Colonic mucosa (tissue), 4 donors: ENCODE measurements around the gene NPBWR2. TPM values are rescaled to one million over a fixed set of nuclear protein-coding genes. Genes with fewer than 3 reads are reported as not detected.

Experiments
- DNase-seq: peaks from one replicate; pipeline ENCODE4 v3.0.0-alpha.2; 2020
- H3K27ac ChIP-seq: fragments of 200-600 bp; one replicate; pipeline ENCODE4 v1.8.0; 2021
- H3K27me3 ChIP-seq: fragments of 200-600 bp; one replicate; pipeline ENCODE4 v1.8.0; 2021
- H3K36me3 ChIP-seq: fragments of 200-600 bp; one replicate; pipeline ENCODE4 v1.8.0; 2021
- H3K4me1 ChIP-seq: fragments of 200-600 bp; one replicate; pipeline ENCODE4 v1.8.0; 2021; ENCODE audit warnings: mild to moderate bottlenecking
- H3K4me3 ChIP-seq: fragments of 200-600 bp; one replicate; pipeline ENCODE4 v1.8.0; 2021
- H3K9ac ChIP-seq, 2 donors: one replicate each; pipeline ENCODE4 v1.7.0; 2013; ENCODE audit warnings: control low read depth in 2 of 2, low read depth in 2 of 2, low read length in 2 of 2
- H3K9me3 ChIP-seq: fragments of 200-600 bp; one replicate; pipeline ENCODE4 v1.8.0; 2021
- CTCF ChIP-seq: fragments of 200-600 bp; IDR thresholded peaks from one replicate; pipeline ENCODE4 v1.8.0; 2022; ENCODE audit warnings: antibody characterized with exemption, mild to moderate bottlenecking
- intact Hi-C: fragments of 100-400 bp; cut with DNase I; formaldehyde crosslinking; loops from one replicate; pipeline ENCODE4 v1.14.1; 2022
- total RNA-seq, 2 donors: library from RNA; stranded (reverse); fragmentation: NEBNext Ultra II Directional in 1 of 2; extraction: Animal tissue kit (Norgen Biotek cat#: 25700) in 1 of 2; gene quantifications; one replicate each; pipeline ENCODE4 v1.2.1, GENCODE V29; 2021
- donor health status: healthy.
- donor health status: DM: no; HTN: no; CAD: no.
- donor health status: DM: no; HTN: no; CAD: no.

Gene NPBWR2
- total RNA-seq, 2 donors from 2014 or later: not detected

GRCh38 chr20:64082126-64082731, 25.1 kb downstream of the NPBWR2 start:
- H3K9ac ChIP-seq: no peak overlapping the region
- intact Hi-C loops: no loop called here
- H3K27me3 ChIP-seq: peaks cover 19% of the 10 kb centered on the region

GRCh38 chr20:64081624-64081964, 25.8 kb downstream of the NPBWR2 start:
- intact Hi-C loops: no loop called here
- H3K27me3 ChIP-seq: peaks cover 19% of the 10 kb centered on the region
- no peak for DNase-seq
- H3K36me3 ChIP-seq: no peaks in the 10 kb centered on the region
- no peak for TF ChIP-seq CTCF
- no peak overlapping the region for H3K9ac ChIP-seq
- no peaks in the 10 kb centered on the region for H3K9me3 ChIP-seq
- H3K27ac ChIP-seq: no peak overlapping the region
- H3K4me1 ChIP-seq: peaks cover 3% of the 10 kb centered on the region
- H3K4me3 ChIP-seq: no peak overlapping the region

More at GRCh38 chr20:64082126-64082731, 25.1 kb downstream of the NPBWR2 start:
- H3K4me3 ChIP-seq: no peak overlapping the region
- DNase-seq: no peak
- peaks cover 3% of the 10 kb centered on the region for H3K4me1 ChIP-seq
- no peaks in the 10 kb centered on the region for H3K9me3 ChIP-seq
- TF ChIP-seq CTCF: no peak
- H3K36me3 ChIP-seq: no peaks in the 10 kb centered on the region
- H3K27ac ChIP-seq: no peak overlapping the region

- Histone ChIP-seq H3K27ac (no peak overlapping the region), H3K36me3 (no peaks in the 10 kb centered on the region), H3K4me3 (peak overlapping the region; percentile 31), H3K4me1 (peaks cover 3% of the 10 kb centered on the region), H3K27me3 (peaks cover 19% of the 10 kb centered on the region), H3K9ac (no peak overlapping the region), H3K9me3 (no peaks in the 10 kb centered on the region)
- intact Hi-C loops: no loop called here
- TF ChIP-seq CTCF: no peak
- DNase-seq: no peak
These were observed 26.3 kb downstream of the NPBWR2 start for GRCh38 chr20:64080813-64081623.

- H3K27ac ChIP-seq: peak within 1 kb of the TSS; percentile 78
- DNase-seq: no peak
- peak within 1 kb of the TSS; percentile 59 for H3K4me3 ChIP-seq
- no peaks in the 10 kb centered on the region for H3K9me3 ChIP-seq
- H3K9ac ChIP-seq: peak within 1 kb of the TSS; percentile 66 to 81
- peaks cover 3% of the 10 kb centered on the region for H3K4me1 ChIP-seq
- H3K27me3 ChIP-seq: peaks cover 18% of the 10 kb centered on the region
- no peaks in the 10 kb centered on the region for H3K36me3 ChIP-seq
- TF ChIP-seq CTCF: no peak
- intact Hi-C loops: no loop called here
These were observed 27.2 kb downstream of the NPBWR2 start, which contains the start of gene OPRL1 for GRCh38 chr20:64080013-64080812. OPRL1 (plus strand) TSS chr20:64080082; CDS start chr20:64092721, 12,639 bp downstream.

GRCh38 chr20:64079273-64080012, 27.9 kb downstream of the NPBWR2 start, which contains the start of gene RGS19:
RGS19 (minus strand) TSS chr20:64079518; CDS start chr20:64076886, 2,632 bp downstream.
- Histone ChIP-seq H3K36me3 (no peaks in the 10 kb centered on the region), H3K4me3 (peak within 1 kb of the TSS; percentile 59), H3K9me3 (no peaks in the 10 kb centered on the region), H3K4me1 (peaks cover 3% of the 10 kb centered on the region), H3K27ac (peak within 1 kb of the TSS; percentile 78), H3K27me3 (peaks cover 11% of the 10 kb centered on the region), H3K9ac (peak within 1 kb of the TSS; percentile 66 to 81)
- no peak for TF ChIP-seq CTCF
- intact Hi-C loops: no loop called here
- DNase-seq: peak; percentile 68
